ENCODE measurements around the gene NFIA. TPM values are rescaled to one million over a fixed set of nuclear protein-coding genes. Genes with fewer than 3 reads are reported as not detected.

The NFIA gene
- total and polyA plus RNA-seq, 9 of the 15 experiments (the other 6 are each of a cell fraction or from before 2014, with no cell fraction given) = 5.3 to 24.9 (median 9.8) TPM

GRCh38 chr1:61183471-61184039, 101.2 kb downstream of the NFIA start (continued):
- no peak for TF ChIP-seq ZNF707 (CRISPR knock-in tag; conservative IDR thresholded peaks at IDR 0.05)
- TF ChIP-seq ZBTB11 (CRISPR knock-in tag; IDR thresholded peaks at IDR 0.05) = 0 out of 6 replicates have a peak, but pooled peaks of 1 of the 3 experiments have one; percentile 45
- TF ChIP-seq LEF1 (IDR thresholded peaks at IDR 0.05) = no peak
- no peak for TF ChIP-seq CGGBP1 (CRISPR knock-in tag; IDR thresholded peaks at IDR 0.05)
- TF ChIP-seq GTF2E2 (tag; IDR thresholded peaks at IDR 0.05) = 0 out of 2 replicates have a peak, but pooled peaks have one; percentile 36
- TF ChIP-seq ZNF146 (CRISPR knock-in tag; IDR thresholded peaks at IDR 0.05; ENCODE audit: unreplicated experiment) = no peak
- no peak for TF ChIP-seq E2F4 (CRISPR knock-in tag; IDR thresholded peaks at IDR 0.05; ENCODE audit: low read depth)
